Fibroblast of skin of right quadriceps (primary cell): Measurements from ENCODE around the gene KRIT1.
A peak's percentile ranks its signal among the peaks of the same experiment; 100 is the strongest.

Experiments
- DNase-seq: peaks from one replicate; pipeline ENCODE4 v3.0.0-alpha.2; 2013

KRIT1 gene

DNA sequence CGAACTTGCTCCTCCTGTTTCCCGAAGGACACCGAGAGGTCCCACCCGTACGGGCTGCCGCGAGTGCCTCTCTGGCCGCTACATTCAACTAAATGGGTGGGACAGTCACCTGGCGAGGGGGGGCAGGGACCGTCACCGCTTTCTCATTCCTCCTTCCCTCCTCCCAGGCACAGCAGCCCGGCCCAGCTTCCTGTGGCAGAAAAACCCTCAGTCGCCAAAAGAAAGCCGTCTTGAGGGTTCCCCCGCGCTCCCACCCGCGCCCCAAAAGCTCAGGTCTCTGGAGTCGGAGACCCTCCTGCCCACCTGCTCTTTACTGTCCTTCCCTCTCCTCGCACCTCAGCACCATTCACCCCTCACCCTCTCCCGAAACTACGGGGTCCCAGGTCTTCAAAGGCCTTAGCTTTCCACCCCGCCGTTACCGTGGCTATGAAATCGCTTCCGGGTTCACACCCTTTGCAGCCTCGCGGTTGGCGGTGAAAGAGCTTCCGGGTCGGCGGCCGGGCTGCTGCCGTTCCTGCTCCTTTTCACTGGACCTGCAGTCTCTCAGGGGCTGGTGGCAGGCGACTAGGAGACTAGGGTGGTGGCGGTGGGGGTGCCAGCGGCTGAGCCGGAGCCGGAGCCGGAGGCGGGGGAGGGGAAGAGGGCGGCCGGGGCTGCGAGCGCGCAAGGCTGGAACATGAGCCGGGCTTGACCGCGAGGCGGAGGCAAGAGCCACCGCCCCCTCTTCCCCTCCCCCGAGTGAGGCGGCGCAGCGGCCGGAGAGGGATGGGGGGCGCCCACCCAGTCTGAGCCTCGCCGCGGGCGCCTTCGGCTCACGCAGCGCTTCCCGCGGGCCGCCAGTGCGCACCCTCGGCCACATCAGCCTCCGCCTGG, at the start of gene KRIT1, which contains the start of gene ANKIB1:
TSS of gene KRIT1 (minus strand) at position 428 of the 873 bp plus-strand sequence. CDS start 3,779 bp downstream, outside the sequence.
TSS of gene ANKIB1 (plus strand) at position 488 of the 873 bp plus-strand sequence. CDS start 49,005 bp downstream, outside the sequence.
- DNase-seq = peak; percentile 80

- no peak for DNase-seq
These were observed 49.7 kb upstream of the KRIT1 start for GRCh38 chr7:92295391-92295790.

GRCh38 chr7:92293896-92294590, 48.3 kb upstream of the KRIT1 start:
- no peak for DNase-seq

DNA sequence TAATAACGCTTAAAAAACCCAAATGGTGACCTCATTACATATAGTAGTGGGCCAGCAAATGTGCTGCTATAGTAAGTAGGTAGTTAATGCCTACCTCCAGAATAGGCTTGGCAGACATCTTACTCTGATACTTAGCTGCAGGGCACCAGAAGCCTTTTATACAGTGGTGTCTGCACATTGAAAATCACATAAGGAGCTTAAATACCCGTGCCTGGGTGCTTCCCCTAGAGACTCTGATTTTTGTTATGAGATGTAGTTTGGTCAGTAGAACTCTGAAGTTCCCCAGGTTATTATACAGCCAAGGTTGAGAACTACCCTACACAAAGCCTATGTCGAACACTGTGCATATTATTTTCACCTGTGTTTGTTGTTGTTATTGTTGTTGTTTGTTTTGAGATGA, 47.3 kb upstream of the KRIT1 start:
- no peak for DNase-seq

GRCh38 chr7:92289321-92289720, 43.6 kb upstream of the KRIT1 start:
- DNase-seq = no peak

GRCh38 chr7:92282930-92283329, 37.2 kb upstream of the KRIT1 start:
- no peak for DNase-seq

DNA sequence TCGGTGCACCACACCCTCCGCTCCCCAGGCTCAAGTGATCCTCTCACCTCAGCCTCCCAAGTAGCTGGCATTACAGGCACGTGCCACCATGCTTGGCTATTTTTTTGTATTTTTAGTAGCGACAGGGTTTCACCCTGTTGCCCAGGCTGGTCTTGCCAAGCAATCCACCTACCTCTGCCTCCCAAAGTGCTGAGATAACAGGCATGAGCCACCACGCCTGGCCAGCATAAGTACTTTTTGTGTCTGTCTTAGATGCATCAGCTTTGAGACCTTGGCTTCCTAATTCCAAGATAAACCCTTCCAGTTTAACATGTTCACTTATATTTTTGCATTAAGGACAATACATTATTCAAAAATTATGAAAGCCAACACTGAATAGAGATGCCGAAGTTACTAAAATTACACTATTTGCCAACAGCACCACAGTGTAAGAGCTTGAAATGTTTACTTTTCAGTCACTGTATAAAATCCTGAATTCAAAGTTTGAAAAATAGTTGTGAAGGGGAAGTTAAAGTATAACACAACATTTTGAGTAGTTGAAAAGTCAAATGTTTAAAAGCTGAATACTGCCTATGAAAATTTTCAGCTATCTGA, 36.6 kb upstream of the KRIT1 start:
- no peak for DNase-seq

DNA sequence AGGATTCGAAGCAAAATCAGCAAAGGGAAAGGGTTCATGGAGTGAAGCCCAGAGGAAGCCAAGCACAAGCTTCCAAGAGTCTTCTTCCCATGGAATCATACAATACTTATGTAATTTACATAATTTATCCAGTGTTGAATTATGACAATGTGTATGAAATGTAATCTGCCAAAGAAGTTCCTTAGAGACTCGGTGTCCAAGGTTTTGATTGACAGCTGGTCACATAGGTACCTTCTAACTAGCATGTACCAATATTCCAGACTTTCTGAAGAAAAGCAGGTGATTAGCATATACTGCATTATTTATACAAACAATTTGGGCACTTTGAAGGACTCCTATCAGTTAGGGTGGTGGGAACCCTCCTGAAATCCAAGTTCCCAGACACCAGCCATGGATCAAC, 35.3 kb upstream of the KRIT1 start:
- no peak for DNase-seq

- DNase-seq = no peak
These were observed 33.8 kb upstream of the KRIT1 start for GRCh38 chr7:92279396-92280031.

DNA sequence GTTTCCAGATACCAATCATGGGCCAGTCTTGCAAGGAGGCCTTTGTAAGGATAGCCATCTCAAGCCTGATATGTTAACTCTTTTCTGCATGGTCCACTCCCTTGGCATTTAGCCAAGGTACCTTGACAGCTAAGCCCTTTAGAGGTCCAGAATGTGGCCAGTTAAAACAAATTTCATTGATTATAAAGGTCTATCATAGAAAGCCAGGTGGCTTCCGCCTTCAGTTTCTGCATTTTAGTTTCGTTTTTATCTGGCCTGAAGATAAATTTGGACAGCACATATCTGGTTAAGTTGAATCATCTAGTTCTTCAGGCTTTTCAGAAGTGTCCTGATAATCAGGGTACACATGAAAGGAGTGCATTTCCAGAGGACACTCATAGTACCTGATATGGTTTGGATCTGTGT, 30.7 kb upstream of the KRIT1 start:
- no peak for DNase-seq

GRCh38 chr7:92275327-92275726, 29.6 kb upstream of the KRIT1 start:
- no peak for DNase-seq

GRCh38 chr7:92268921-92269320, 23.2 kb upstream of the KRIT1 start:
- DNase-seq = no peak

- DNase-seq = peak; percentile 21
These were observed 20.9 kb upstream of the KRIT1 start for GRCh38 chr7:92266415-92267241.

DNA sequence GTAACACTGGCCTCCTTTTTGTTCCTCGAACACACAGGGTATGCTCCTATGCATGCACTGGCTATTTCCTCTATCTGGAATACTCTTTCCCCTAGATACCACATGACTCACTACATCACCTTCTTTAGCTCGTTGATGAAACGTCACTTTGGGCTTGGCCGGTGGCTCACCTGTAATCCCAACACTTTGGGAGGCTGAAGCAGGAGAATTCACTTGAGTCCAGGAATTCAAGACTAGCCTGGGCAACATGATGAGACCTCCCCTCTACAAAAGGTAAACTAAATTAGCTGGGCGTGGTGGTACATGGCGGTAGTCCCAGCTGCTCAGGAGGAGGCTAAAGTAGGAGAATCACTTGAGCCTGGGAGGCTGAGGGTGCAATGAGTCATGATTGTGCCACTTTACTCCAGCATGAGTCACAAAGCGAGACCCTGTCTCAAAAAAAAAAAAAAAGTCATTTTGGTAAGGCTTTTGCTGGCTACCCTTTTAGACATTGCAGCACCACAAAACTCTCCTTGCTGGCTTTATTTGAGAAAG, 14.6 kb upstream of the KRIT1 start:
- no peak for DNase-seq

DNA sequence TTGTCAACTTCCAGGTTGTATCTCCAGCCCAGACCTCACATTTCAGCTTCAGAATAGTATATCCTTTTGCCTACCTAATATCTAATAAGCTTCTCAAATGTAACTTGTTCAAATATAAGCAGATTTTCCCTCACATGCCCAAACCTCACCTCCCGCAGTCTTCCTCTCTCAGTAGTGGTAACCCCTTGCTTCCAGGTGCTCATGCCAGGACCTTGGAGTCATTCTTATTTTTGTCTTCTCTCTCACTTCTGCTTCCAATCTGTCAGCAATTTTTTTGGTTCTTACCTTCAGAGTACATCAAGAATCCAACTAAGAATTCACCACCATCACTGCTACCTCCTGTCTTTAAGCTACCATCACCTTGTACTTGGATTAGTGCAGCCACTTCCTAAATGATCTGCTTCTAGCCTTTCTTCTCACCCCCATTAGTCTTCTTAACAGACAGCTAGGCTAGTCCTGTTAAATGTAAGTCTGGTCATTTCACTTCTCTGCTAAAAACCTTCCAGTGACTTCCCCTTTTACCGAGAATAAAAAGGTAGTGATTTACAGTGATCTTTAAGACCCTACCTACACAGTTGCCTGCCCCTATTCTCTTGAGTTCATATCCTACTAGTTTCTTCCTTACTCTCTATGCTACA, 14.0 kb upstream of the KRIT1 start:
- DNase-seq = no peak

DNA sequence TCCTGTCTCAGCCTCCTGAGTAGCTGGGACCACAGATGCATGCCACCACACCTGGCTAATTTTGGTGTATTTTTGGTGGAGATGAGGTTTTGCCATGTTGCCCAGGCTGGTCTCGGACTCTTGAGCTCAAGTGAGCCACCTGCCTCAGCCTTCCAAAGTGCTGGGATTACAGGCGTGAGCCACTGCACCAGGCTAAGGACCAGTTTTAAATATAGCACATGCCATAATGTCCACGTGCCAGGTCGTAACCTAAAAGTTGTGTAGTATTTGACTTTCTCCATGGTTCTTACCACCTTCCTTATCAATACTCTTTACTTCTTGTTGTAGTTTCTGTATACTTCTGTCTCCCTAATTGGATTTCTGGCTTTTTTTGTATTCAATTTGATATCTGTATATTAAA, 13.3 kb upstream of the KRIT1 start:
- no peak for DNase-seq

GRCh38 chr7:92255308-92255707, 9.6 kb upstream of the KRIT1 start:
- peak; percentile 93 for DNase-seq

- peak; percentile 30 for DNase-seq
These were observed 9.1 kb upstream of the KRIT1 start for GRCh38 chr7:92254800-92255199.

DNA sequence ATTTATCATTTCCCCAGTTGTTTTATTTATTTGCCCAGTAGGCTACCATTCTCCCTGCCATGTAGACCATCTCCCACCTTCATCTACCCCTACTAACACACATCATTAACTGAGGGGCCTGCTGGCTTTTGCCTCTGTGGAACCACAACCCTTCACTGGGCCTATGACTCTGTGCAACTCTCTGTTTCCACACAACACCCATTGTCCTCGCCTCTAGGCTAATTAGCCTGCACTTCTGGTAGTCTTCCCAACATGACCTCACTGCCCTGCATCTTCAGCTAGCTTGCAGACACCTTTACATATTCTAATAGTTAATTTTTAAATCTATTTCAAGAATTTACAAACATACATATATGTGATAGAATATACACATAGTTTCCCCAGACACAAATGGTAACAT, 7.5 kb upstream of the KRIT1 start:
- no peak for DNase-seq

DNA sequence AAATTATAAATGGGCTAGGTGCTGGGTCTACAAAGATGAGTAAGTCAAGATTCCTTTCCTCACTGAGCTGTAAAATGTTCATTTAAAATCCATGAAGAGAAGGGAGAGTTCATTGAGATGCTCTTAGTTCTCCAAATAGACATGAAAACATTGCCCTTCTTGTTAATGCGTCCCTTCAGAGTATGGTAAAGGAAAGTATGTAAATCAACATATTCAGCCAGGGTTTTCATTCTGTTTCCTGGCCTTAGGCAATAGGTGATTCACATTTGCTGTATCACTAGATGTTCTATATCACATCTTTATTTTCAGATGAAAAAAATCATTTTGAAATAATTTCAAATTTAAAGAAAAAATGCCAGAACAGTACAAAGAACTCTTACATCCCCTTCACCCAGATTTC, 5.5 kb upstream of the KRIT1 start:
- no peak for DNase-seq

- DNase-seq = no peak
These were observed 4.9 kb upstream of the KRIT1 start for GRCh38 chr7:92250603-92251002.
